T follicular helper cell (primary cell): ENCODE measurements around the gene ARMC2.

Source experiments
- DNase-seq: peaks from one replicate; pipeline ENCODE4 v3.0.0-alpha.2; 2020; ENCODE audit warnings: low read depth

The ARMC2 gene

DNA sequence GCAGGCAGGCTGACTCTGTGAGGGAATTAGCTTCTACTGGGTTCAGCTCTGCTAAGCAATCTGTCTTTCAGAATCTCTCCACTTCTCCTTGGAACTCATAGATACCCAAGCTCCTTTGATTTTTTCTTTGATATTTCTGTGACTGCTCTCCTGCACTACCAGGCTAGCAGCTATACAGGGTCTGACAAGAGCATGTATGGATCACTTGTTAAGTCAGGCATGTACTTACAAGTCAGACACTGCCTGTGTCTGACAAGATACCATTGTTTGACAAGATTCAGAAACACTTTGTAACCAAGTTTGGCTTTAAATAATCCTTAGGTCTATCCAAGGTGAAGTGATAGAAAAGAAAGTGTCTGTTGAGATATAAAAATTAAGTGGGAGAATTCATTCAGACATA is 167.0 kb downstream of the ARMC2 start:
- no peak for DNase-seq

- no peak for DNase-seq
Observed at GRCh38 chr6:109019911-109020310, 171.7 kb downstream of the ARMC2 start.

- no peak for DNase-seq
Observed at GRCh38 chr6:109021870-109022269, 173.6 kb downstream of the ARMC2 start.

DNA sequence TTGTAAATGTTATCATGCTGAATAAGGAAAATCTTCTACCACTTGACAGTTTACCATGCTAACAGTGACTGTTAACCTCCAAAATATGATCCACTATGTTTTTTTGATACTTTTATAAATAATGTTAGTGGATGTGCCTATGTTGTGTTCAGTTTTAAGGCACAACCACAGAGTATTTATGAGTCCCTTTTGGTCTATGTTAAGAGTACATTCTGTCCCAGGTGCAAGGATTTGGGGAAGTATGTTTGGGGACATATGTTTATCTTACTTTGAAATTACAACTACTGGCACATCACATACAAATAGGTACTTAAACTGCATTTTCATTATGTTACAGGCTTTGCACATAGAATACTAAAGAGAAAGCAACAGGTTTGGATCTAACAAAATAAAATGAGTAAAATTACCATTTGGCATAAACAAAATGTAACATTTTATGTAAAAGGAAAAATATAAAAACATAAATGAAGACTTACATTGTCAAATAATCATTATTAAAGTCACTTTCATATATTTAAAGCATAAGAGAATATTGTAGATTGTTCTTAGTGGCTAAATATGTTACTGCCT is 175.2 kb downstream of the ARMC2 start:
- DNase-seq, result no peak
